SW 1271 (cell line): ENCODE measurements around the gene KLF1.
A peak's percentile ranks its signal among the peaks of the same experiment; 100 is the strongest.
"Not testable (repeated sequence)": the region's sequence is repeated elsewhere in the genome, so short reads cannot be mapped to it uniquely, and the experiment has no call there.

ENCODE experiments used
- DNase-seq, 2 experiments: peaks; one replicate each; lab custom pipeline; 2025; lab: John Stamatoyannopoulos, UW

The KLF1 gene

GRCh38 chr19:12867120-12868099, 19.6 kb downstream of the KLF1 start:
- peak in 1 of 2 experiments; percentile 19 for DNase-seq

- no peak for DNase-seq
These were observed 20.4 kb downstream of the KLF1 start for GRCh38 chr19:12866416-12867119.

- DNase-seq, result no peak
These were observed 21.1 kb downstream of the KLF1 start for GRCh38 chr19:12865746-12866415.

- no peak for DNase-seq
These were observed 22.0 kb downstream of the KLF1 start for GRCh38 chr19:12864721-12865715.

DNA sequence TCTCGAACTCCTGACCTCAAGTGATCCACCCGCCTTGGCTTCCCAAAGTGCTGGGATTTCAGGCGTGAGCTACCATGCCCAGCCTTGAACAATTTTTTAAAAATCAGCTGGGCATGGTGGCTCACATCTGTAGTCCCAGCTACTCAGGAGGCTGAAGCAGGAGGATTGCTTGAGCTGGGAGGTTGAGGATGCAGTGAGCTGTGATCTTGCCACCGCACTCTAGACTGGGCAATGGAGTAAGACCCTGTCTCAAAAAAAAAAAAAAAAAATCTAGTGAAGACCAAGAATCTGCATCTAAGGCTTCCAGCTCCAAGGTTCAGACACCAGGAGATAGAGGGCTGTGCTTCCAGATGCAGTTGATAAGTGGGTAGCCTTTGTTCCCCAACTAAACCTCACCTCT, 22.9 kb downstream of the KLF1 start:
- no peak for DNase-seq

DNA sequence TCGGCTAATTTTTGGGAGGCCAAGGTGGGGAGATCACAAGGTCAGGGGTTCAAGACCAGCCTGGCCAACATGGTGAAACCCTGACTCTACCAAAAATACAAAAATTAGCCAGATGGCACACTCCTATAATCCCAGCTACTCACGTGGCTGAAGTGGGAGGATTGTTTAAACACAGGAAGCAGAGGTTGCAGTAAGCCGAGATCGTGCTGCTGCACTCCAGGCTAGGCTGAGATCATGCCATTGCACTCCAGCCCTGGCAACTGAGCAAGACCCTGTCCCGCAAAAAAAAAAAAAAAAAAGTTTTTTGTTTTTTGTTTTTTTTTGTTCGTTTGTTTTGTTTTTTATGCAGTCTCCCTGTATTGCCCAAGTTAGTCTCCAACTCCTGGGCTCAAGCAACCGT, 27.5 kb downstream of the KLF1 start:
- no peak for DNase-seq

DNA sequence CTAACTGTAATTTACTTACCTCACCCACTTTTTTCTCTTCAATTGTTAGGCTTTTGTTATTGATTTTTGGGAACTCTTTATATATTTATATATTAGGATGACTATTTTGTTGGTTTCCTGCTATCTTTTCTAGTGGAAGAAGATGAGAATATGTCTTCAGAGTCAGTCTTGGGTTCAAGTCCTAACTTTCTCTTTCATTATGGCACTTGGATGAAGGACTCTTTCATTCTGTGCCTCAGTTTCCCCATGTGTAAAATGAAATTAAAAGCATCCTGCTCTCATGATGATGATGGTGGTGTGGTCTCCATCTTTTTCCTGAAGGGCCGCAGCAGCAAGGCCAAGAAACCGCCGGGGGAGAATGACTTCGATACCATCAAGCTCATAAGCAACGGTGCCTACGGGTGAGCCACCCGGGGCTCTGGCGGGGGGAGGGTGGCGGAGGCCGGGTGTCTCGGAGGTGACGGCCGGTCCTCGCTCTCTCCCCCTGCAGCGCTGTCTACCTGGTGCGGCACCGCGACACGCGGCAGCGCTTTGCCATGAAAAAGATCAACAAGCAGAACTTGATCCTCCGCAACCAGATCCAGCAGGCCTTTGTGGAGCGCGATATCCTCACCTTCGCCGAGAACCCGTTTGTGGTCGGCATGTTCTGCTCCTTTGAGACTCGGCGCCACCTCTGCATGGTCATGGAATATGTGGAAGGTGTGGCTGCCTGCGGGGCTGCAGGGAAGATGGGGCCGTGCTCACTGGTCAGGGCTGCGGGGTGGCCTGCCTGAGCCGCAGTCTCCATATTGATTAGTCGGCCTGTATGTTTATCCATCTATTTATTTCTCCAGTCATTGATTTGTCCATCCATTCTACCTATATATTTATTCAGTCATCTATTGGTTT, 28.7 kb downstream of the KLF1 start:
- no peak for DNase-seq

- no peak for DNase-seq
These were observed 30.3 kb downstream of the KLF1 start for GRCh38 chr19:12856653-12857052.

GRCh38 chr19:12847159-12848139, 39.6 kb downstream of the KLF1 start:
- peak in 1 of 2 experiments; percentile 36 for DNase-seq

- not testable (repeated sequence) for DNase-seq
These were observed 40.4 kb downstream of the KLF1 start for GRCh38 chr19:12846613-12847012.

DNA sequence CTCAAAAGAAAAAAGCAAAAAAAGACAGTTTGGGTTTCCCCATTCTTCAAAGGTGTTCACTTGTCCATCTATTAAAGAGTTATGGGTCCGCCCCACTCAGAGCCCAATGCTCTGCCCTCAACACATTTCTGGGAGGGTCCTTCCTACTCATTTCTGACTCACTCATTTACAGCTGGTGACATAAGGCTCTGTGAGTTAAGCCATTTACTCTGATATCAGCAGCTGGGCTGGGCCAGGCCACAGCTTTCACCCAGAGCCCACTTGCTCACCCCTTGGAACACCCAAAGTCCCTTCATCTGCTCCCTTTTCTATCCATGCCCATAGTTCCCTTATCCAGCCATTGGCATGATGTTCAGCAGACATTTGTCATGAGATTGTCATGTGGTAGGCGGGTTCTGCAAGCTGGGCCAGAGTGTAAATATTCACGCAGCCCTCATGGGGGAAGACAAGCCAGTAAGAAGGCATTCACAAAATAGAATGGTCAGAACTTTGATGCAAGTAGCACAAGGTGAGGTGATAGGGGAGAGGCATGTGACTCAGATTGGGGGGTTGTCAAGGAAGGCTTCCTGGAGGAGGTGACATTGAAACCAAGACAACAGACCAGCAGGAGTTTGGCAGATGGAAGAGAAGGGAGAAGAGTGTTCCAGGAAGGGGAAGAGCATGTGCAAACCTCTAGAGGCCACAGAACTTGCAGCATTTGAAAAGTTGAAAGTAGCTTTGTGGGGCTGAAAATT, 42.8 kb downstream of the KLF1 start:
- no peak for DNase-seq

DNA sequence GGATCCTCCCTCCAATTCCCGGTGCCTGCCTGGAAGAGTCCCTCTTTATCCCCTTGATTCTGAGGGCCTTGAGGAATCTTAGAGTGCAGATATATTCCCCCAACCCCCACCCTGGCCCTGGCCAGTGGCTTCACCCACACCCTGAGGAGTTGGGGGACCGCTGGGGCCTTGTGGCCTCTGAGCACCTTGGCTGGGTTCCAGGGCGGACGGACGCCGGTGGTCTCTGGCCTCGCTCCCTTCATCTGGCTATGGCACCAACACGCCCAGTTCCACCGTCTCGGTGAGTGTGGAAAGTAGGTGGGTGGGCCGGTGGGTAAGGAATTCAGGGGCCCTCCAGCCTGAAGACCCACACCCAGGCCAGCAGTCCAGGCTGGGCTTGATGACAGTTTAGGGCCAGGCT, 43.7 kb downstream of the KLF1 start:
- DNase-seq, result no peak

GRCh38 chr19:12842511-12842910, 44.5 kb downstream of the KLF1 start:
- no peak for DNase-seq

- DNase-seq, result no peak
These were observed 45.9 kb downstream of the KLF1 start for GRCh38 chr19:12841094-12841493.

DNA sequence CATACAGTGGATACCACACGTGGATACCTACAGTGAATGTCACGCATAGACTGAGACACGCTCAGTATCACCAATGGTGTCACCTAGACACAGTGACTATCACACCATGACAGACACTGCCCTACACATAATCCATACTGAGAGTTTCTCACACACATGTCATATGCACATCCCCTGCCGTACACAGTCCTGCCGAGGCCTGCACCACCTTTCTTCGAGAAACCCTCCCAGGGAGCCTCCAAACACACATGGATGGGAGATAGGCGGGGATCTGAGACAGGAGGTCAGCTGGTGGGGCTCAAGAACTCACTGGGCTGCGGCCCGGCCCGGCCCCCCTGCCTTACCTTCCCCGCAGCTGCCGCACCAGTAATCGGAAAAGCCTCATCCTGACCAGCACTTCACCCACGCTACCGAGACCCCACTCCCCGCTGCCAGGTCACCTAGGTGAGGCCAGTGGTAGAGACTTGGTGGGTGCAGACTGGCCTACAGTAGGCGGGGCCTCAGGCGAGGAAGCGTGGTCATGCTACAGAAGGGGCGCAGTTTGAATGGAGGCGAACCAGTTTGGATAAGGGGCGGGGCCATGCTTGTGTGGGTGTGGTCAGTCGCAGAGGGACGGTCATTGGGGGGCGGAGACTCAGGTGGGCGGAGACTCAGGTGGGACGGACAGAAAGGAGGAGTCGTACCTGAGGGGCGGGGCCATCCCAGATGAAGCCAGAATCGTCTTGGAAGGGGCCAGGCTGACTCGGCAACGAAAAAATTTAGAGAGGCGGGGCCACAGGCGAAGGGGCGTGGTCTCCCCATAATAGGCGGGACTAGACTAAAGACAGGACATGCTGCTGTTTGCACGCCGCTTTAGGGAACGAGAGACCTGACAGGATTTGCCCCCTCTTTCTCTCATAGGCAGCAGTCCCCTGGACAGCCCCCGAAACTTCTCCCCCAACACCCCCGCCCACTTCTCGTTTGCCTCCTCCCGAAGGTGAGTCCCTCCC, 46.6 kb downstream of the KLF1 start:
- DNase-seq, result no peak

DNA sequence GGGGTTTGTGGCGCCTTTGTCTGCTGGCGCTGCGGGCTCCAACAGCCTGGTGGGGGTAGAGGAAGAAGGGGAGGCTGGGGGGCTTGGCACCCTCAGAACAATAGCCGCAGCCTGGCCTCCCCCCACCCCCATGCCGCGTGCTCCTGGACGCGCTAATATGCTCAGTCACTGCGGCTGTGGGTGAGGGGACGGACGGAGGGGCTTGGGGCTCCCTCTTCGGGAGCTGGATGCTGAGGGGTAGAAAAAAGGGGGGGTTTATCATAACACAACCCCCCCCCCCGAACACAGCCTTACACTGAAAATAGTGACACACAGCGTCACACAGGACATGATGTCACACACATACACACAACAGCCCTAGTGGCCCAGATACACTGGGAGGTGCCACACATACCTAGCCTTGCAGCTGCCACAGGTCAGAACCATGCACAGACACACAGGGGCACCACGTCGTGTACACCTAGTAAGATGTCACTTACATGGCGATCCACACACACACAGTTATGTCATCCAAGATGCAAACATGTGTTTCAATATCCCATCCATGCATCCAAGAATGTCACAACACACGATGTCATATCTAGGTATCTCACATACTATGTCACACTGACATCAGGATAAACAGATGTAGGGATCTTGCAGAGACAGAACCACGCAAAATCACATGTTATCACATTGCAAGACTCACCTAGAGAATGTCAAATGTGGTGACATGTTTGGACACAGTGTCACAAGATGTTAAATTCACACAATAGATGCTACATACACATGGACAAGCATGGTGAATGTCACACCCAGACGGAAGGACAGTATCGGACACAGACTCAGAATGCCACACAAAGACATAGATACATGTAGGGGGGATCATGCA, 47.9 kb downstream of the KLF1 start:
- no peak for DNase-seq
